HCT116 (cell line): Measurements from ENCODE around the gene FKBP6. TPM values are rescaled to one million over a fixed set of nuclear protein-coding genes. Genes with fewer than 3 reads are reported as not detected.

ENCODE experiments used
- ATAC-seq: fragments of 200-7000 bp; cut with Tn5 transposase; 2 replicates; pipeline ENCODE4 v1.9.1; 2020; ENCODE audit warnings: mild to moderate bottlenecking, moderate library complexity
- BruUV-seq: library from RNA; stranded (reverse); fragments of 400-500 nt; replicated peaks from 2 replicates; lab custom pipeline; 2021; lab: Mats Ljungman, UMichigan
- CTCF ChIA-PET: fragments of 300-600 bp; sonication (Branson Sonifier 250); formaldehyde crosslinking; loops from one replicate; lab custom pipeline; 2021; ENCODE audit warnings: antibody characterized with exemption; lab: Charles Lee
- POLR2A ChIA-PET: fragments of 300-600, 350-600 bp; sonication (Branson Sonifier 250); formaldehyde crosslinking; loops from one replicate; lab custom pipeline; 2021; ENCODE audit warnings: antibody characterized with exemption; lab: Charles Lee
- RAD21 ChIA-PET, 2 experiments: fragments of 300-600 bp; sonication (Branson Sonifier 250); formaldehyde crosslinking; loops; one replicate each; lab custom pipeline; 2023; ENCODE audit warnings: low total read pairs in 2 of 2; ENCODE audit not compliant: uncharacterized antibody in 2 of 2, unreplicated experiment in 2 of 2, low non-redundant PET in 1 of 2; lab: Charles Lee
- DNase-seq: peaks from one replicate; pipeline ENCODE4 v3.0.0-alpha.2; 2010; ENCODE audit warnings: low read depth, low spot score
- H2AFZ ChIP-seq: fragments of 200-600 bp; shearing (Covaris generic), sonication (generic); 2 replicates; pipeline ENCODE4 v1.6.1; 2017; ENCODE audit warnings: low read depth, mixed run types, mixed read lengths, antibody characterized with exemption, low read length; ENCODE audit not compliant: poor library complexity, severe bottlenecking
- H3K27ac ChIP-seq: 2 replicates; pipeline ENCODE4 v1.5.1; 2012; ENCODE audit warnings: low read depth, low read length
- H3K27me3 ChIP-seq: fragments of 200-600 bp; sonication (generic); 2 replicates; pipeline ENCODE4 v1.6.1; 2016; ENCODE audit warnings: mixed run types, low read length, mixed read lengths; ENCODE audit not compliant: insufficient read depth
- H3K36me3 ChIP-seq, 2 experiments: fragments of 200-500 bp in 1 of 2; fragments of 200-600 bp in 1 of 2; sonication (Bioruptor generic) in 1 of 2; sonication (generic) in 1 of 2; 2 replicates each; pipeline versions ENCODE4 v1.5.1 to v1.6.1; 2014 to 2016; ENCODE audit warnings: low read length in 2 of 2, inconsistent platforms in 1 of 2, mixed read lengths in 1 of 2, mixed run types in 1 of 2; ENCODE audit not compliant: insufficient read depth in 2 of 2, control insufficient read depth in 1 of 2
- H3K4me1 ChIP-seq, 2 experiments: fragments of 200-600 bp in 1 of 2; sonication (generic) in 1 of 2; 2 replicates each; pipeline versions ENCODE4 v1.5.1 to v1.6.1; 2012 to 2017; ENCODE audit warnings: low read length in 2 of 2, inconsistent platforms in 1 of 2, mild to moderate bottlenecking in 1 of 2, mixed read lengths in 1 of 2, mixed run types in 1 of 2, moderate library complexity in 1 of 2; ENCODE audit not compliant: insufficient read depth in 2 of 2, control insufficient read depth in 1 of 2
- H3K4me2 ChIP-seq: fragments of 200-600 bp; sonication (generic); 2 replicates; pipeline ENCODE4 v1.6.1; 2017; ENCODE audit warnings: mixed run types, low read length, mixed read lengths
- H3K4me3 ChIP-seq, 2 experiments: fragments of 200-600 bp in 1 of 2; sonication (generic) in 1 of 2; replicated peaks in 1 of 2; 2 replicates each; pipeline ENCODE4 v1.5.1; 2011 to 2016; ENCODE audit warnings: low read length in 2 of 2, control low read depth in 1 of 2, low read depth in 1 of 2, mild to moderate bottlenecking in 1 of 2, mixed read lengths in 1 of 2, mixed run types in 1 of 2
- H3K79me2 ChIP-seq: fragments of 200-600 bp; sonication (generic); 2 replicates; pipeline ENCODE4 v1.6.1; 2017; ENCODE audit warnings: mild to moderate bottlenecking, mixed run types, low read length, moderate library complexity, mixed read lengths; ENCODE audit not compliant: insufficient read depth
- H3K9ac ChIP-seq: fragments of 200-600 bp; sonication (generic); 2 replicates; pipeline ENCODE4 v1.6.1; 2016; ENCODE audit warnings: low read length, mixed read lengths
- H3K9me2 ChIP-seq: fragments of 200-600 bp; sonication (generic), shearing (Covaris generic); 2 replicates; pipeline ENCODE4 v1.6.1; 2017; ENCODE audit warnings: mixed run types, mild to moderate bottlenecking, moderate library complexity; ENCODE audit not compliant: insufficient read depth
- H3K9me3 ChIP-seq, 2 experiments: fragments of 200-500 bp in 1 of 2; fragments of 200-600 bp in 1 of 2; sonication (Bioruptor generic) in 1 of 2; sonication (generic) in 1 of 2; 2 replicates each; pipeline ENCODE4 v1.6.1; 2014 to 2017; ENCODE audit warnings: low read length in 2 of 2, mixed read lengths in 2 of 2, inconsistent platforms in 1 of 2, low read depth in 1 of 2, mild to moderate bottlenecking in 1 of 2, mixed run types in 1 of 2, moderate library complexity in 1 of 2; ENCODE audit not compliant: control insufficient read depth in 1 of 2, insufficient read depth in 1 of 2
- H4K20me1 ChIP-seq: fragments of 200-600 bp; sonication (generic), shearing (Covaris generic); 2 replicates; pipeline ENCODE4 v1.6.1; 2017; ENCODE audit warnings: mixed run types, mild to moderate bottlenecking, moderate library complexity; ENCODE audit not compliant: insufficient read depth
- CBX3 ChIP-seq: IDR thresholded peaks from 2 replicates; pipeline ENCODE4 v1.6.1; 2012; ENCODE audit warnings: low read depth
- CEBPB ChIP-seq: IDR thresholded peaks from 2 replicates; pipeline ENCODE4 v1.6.1; 2012; ENCODE audit warnings: low read depth
- EZH2 ChIP-seq: fragments of 200-600 bp; sonication (generic); IDR thresholded peaks from 2 replicates; pipeline ENCODE4 v1.6.1; 2017; ENCODE audit warnings: antibody characterized with exemption, mixed run types
- EZH2phosphoT487 ChIP-seq: fragments of 200-600 bp; IDR thresholded peaks from 2 replicates; pipeline ENCODE4 v1.6.1; 2018; ENCODE audit warnings: antibody characterized with exemption, borderline replicate concordance
- FOSL1 ChIP-seq: IDR thresholded peaks from 2 replicates; pipeline ENCODE4 v1.6.1; 2012; ENCODE audit warnings: low read depth
- POLR2A ChIP-seq: IDR thresholded peaks from 2 replicates; pipeline ENCODE4 v1.7.0; 2011; ENCODE audit warnings: borderline replicate concordance; ENCODE audit not compliant: insufficient read depth, insufficient read length; ENCODE audit errors: extremely low read depth
- POLR2AphosphoS5 ChIP-seq: IDR thresholded peaks from 2 replicates; pipeline ENCODE4 v1.6.1; 2011; ENCODE audit warnings: mild to moderate bottlenecking, low read depth, low read length, moderate library complexity
- RAD21 ChIP-seq: IDR thresholded peaks from 2 replicates; pipeline ENCODE4 v1.6.1; 2012; ENCODE audit warnings: low read depth, mild to moderate bottlenecking
- SIN3A ChIP-seq: IDR thresholded peaks from 2 replicates; pipeline ENCODE4 v1.6.1; 2012; ENCODE audit warnings: low read depth
- SRF ChIP-seq: IDR thresholded peaks from 2 replicates; pipeline ENCODE4 v1.6.1; 2012; ENCODE audit warnings: low read depth
- YY1 ChIP-seq: IDR thresholded peaks from 2 replicates; pipeline ENCODE4 v1.6.1; 2011; ENCODE audit warnings: low read length, low read depth, moderate library complexity, mild to moderate bottlenecking; ENCODE audit not compliant: insufficient replicate concordance; ENCODE audit errors: extremely low read depth
- ZFX ChIP-seq: fragments of 450-650 bp; IDR thresholded peaks from 2 replicates; pipeline ENCODE4 v1.6.1; 2017
- ZNF274 ChIP-seq: fragments of 200-500 bp; sonication (Bioruptor generic); IDR thresholded peaks from 2 replicates; pipeline ENCODE4 v1.6.1; 2014; ENCODE audit warnings: mild to moderate bottlenecking, low read depth, low read length, inconsistent platforms
- intact Hi-C: fragments of 100-400 bp; cut with micrococcal nuclease; formaldehyde crosslinking; loops from 2 replicates; pipeline ENCODE4 v1.10.0; 2022
- total RNA-seq: library from RNA; stranded (reverse); gene quantifications from one replicate; pipeline ENCODE4 v1.2.1, GENCODE V29; 2021; ENCODE audit not compliant: unreplicated experiment
- TF ChIP-seq, protein P1 (sequence below): IDR thresholded peaks from 2 replicates; pipeline ENCODE4 v1.6.1; 2012; ENCODE audit warnings: low read depth
- TF ChIP-seq, protein P2 (sequence below): IDR thresholded peaks from 2 replicates; pipeline ENCODE4 v1.6.1; 2011; ENCODE audit warnings: mild to moderate bottlenecking, low read length, moderate library complexity; ENCODE audit not compliant: insufficient replicate concordance; ENCODE audit errors: extremely low read depth

The FKBP6 gene
- total RNA-seq, 1 experiment from 2014 or later, result not detected

DNA sequence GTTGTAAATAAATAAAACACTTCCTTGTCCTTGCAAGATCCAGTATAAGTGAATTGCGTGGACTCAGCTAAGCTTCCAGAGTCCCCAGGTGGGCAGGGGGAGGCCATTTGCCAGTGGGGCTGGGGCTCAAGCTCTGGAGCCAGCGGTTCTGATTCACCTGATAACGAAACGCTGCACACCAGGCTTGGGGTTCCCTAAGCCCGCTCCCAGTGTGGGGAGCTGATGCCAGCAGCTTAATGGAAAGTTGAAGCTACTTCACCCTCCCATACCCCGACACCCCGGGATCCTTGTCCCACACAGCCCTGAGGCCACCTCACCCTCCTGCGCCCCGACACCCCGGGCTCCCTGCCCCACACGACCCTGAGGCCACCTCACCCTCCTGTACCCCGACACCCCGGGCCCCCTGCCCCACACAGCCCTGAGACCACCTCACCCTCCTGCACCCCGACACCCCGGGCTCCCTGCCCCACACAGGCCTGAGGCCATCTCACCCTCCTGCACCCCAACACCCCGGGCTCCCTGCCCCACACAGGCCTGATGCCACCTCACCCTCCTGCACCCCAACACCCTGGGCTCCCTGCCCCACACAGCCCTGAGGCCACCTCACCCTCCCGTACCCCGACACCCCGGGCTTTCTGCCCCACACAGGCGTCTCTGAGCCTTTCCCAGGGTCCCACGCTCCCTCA is 30.8 kb downstream of the FKBP6 start (continued):
- no peak for TF ChIP-seq SIN3A
- TF ChIP-seq, all 23 proteins: peak for 0

DNA sequence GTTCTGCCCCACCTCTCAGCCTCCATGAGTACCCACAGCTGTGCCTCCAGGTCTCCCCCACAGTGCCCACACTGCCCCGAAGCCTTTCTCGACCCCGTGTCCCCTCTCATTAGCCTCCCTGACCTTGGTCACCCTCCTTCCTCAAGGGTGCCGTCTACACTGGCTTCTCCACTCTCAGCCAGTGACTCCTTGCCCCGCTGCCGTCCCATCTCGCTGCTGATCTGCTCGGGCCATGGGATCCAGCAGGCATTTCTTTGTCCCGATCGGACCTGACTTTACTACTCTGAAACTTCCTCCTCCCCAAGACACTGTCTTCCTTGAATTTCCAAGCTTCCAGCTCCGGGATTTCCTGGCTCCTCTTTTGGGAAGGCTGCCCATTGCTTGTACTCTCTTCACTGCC is 31.3 kb downstream of the FKBP6 start:
- BruUV-seq, result no TSS peak
- POLR2A ChIA-PET, result no interaction called here
- no peak for ATAC-seq

More for the DNA sequence above, 31.3 kb downstream of the FKBP6 start:
- no peak overlapping the region for H3K27ac ChIP-seq
- TF ChIP-seq ZFX (no peak), YY1 (no peak), POLR2A (no peak), POLR2AphosphoS5 (no peak), FOSL1 (no peak), ZNF274 (no peak), CBX3 (no peak), EZH2 (no peak), SRF (no peak), RAD21 (no peak), EZH2phosphoT487 (no peak), SIN3A (no peak), CEBPB (no peak)
- TF ChIP-seq, protein P1, sequence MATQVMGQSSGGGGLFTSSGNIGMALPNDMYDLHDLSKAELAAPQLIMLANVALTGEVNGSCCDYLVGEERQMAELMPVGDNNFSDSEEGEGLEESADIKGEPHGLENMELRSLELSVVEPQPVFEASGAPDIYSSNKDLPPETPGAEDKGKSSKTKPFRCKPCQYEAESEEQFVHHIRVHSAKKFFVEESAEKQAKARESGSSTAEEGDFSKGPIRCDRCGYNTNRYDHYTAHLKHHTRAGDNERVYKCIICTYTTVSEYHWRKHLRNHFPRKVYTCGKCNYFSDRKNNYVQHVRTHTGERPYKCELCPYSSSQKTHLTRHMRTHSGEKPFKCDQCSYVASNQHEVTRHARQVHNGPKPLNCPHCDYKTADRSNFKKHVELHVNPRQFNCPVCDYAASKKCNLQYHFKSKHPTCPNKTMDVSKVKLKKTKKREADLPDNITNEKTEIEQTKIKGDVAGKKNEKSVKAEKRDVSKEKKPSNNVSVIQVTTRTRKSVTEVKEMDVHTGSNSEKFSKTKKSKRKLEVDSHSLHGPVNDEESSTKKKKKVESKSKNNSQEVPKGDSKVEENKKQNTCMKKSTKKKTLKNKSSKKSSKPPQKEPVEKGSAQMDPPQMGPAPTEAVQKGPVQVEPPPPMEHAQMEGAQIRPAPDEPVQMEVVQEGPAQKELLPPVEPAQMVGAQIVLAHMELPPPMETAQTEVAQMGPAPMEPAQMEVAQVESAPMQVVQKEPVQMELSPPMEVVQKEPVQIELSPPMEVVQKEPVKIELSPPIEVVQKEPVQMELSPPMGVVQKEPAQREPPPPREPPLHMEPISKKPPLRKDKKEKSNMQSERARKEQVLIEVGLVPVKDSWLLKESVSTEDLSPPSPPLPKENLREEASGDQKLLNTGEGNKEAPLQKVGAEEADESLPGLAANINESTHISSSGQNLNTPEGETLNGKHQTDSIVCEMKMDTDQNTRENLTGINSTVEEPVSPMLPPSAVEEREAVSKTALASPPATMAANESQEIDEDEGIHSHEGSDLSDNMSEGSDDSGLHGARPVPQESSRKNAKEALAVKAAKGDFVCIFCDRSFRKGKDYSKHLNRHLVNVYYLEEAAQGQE, result no peak
- TF ChIP-seq, protein P2, sequence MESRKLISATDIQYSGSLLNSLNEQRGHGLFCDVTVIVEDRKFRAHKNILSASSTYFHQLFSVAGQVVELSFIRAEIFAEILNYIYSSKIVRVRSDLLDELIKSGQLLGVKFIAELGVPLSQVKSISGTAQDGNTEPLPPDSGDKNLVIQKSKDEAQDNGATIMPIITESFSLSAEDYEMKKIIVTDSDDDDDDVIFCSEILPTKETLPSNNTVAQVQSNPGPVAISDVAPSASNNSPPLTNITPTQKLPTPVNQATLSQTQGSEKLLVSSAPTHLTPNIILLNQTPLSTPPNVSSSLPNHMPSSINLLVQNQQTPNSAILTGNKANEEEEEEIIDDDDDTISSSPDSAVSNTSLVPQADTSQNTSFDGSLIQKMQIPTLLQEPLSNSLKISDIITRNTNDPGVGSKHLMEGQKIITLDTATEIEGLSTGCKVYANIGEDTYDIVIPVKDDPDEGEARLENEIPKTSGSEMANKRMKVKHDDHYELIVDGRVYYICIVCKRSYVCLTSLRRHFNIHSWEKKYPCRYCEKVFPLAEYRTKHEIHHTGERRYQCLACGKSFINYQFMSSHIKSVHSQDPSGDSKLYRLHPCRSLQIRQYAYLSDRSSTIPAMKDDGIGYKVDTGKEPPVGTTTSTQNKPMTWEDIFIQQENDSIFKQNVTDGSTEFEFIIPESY, result no peak
- no peaks in the 10 kb centered on the region for H3K4me1 ChIP-seq
- no peak overlapping the region for H2AFZ ChIP-seq
- no peak overlapping the region for H3K4me2 ChIP-seq
- H3K9me3 ChIP-seq, result no peaks in the 10 kb centered on the region
- no peaks in the 10 kb centered on the region for H3K36me3 ChIP-seq
- no peak overlapping the region for H3K9ac ChIP-seq
- H3K9me2 ChIP-seq, result no peaks in the 10 kb centered on the region
- H3K27me3 ChIP-seq, result no peaks in the 10 kb centered on the region
- RAD21 ChIA-PET, result no interaction called here
- intact Hi-C loops, result no loop called here
- DNase-seq, result no peak
- CTCF ChIA-PET, result no interaction called here
- no peaks in the 10 kb centered on the region for H4K20me1 ChIP-seq
- H3K79me2 ChIP-seq, result no peaks in the 10 kb centered on the region
- no peak overlapping the region for H3K4me3 ChIP-seq
